ENCODE measurements around the gene ERICH6B. TPM values are rescaled to one million over a fixed set of nuclear protein-coding genes. Genes with fewer than 3 reads are reported as not detected.

The ERICH6B gene
- not detected in 2 replicates for total RNA-seq

GRCh38 chr13:45615501-45616101 is at the start of gene ERICH6B:
Gene ERICH6B (minus strand): TSS chr13:45615739. CDS start chr13:45597005, 18,734 bp downstream.

Other genes with a start within 250 kb of the ERICH6B start
- 21.5 and 26.6 TPM in 2 replicates for gene SLC25A30, start 197.4 kb downstream of the ERICH6B start, total RNA-seq
- gene COG3, start 150.8 kb downstream of the ERICH6B start, total RNA-seq = 47.8 and 60.5 TPM in 2 replicates
- under 0.01 and 0.07 TPM in 2 replicates for gene CBY2, start 86.6 kb upstream of the ERICH6B start, total RNA-seq
- under 0.01 TPM in 1 of 2 replicates, not detected in the other for gene SIAH3, start 236.0 kb upstream of the ERICH6B start, total RNA-seq

Data from nasal cavity respiratory epithelium epithelial cell of viscerocranial mucosa (primary cell).